HepG2 (cell line): ENCODE measurements around the gene MCC. TPM values are rescaled to one million over a fixed set of nuclear protein-coding genes. Genes with fewer than 3 reads are reported as not detected.

Experiments used
- BCLAF1 ChIP-seq: fragments of 450-650 bp; IDR thresholded peaks from 2 replicates; pipeline ENCODE4 v1.6.1; 2017; ENCODE audit warnings: mild to moderate bottlenecking
- CTCF ChIP-seq: sonication (generic); formaldehyde crosslinking; IDR thresholded peaks from 2 replicates; pipeline ENCODE4 v1.5.0; 2020; ENCODE audit warnings: mild to moderate bottlenecking, missing genetic modification reagents, moderate library complexity
- GTF2F1 ChIP-seq: fragments of 150-350 bp; IDR thresholded peaks from 2 replicates; pipeline ENCODE4 v1.6.1; 2014; ENCODE audit warnings: low read length
- MIER3 ChIP-seq: IDR thresholded peaks from 2 replicates; pipeline ENCODE4 v1.6.1; 2016; ENCODE audit warnings: missing compliant biosample characterization, borderline replicate concordance
- MLXIP ChIP-seq: sonication (generic); formaldehyde crosslinking; IDR thresholded peaks from 2 replicates; pipeline ENCODE4 v1.9.0; 2021; ENCODE audit warnings: missing genetic modification reagents, borderline replicate concordance
- MTA1 ChIP-seq: sonication (generic); formaldehyde crosslinking; IDR thresholded peaks from 2 replicates; pipeline ENCODE4 v1.4.0; 2020; ENCODE audit warnings: missing genetic modification reagents, mild to moderate bottlenecking, borderline replicate concordance
- SAP130 ChIP-seq: IDR thresholded peaks from 2 replicates; pipeline ENCODE4 v1.6.1; 2016; ENCODE audit warnings: low read depth
- STAG1 ChIP-seq: sonication (generic); formaldehyde crosslinking; IDR thresholded peaks from 2 replicates; pipeline ENCODE4 v1.4.0; 2020; ENCODE audit warnings: missing genetic modification reagents
- ZNF274 ChIP-seq: sonication (generic); formaldehyde crosslinking; IDR thresholded peaks from 2 replicates; pipeline ENCODE4 v1.5.1; 2020; ENCODE audit warnings: mild to moderate bottlenecking, missing genetic modification reagents
- ZNF614 ChIP-seq: IDR thresholded peaks from 2 replicates; pipeline ENCODE4 v1.6.1; 2018; ENCODE audit warnings: missing biosample characterization, missing genetic modification reagents, inconsistent platforms, borderline replicate concordance
- ZNF724P ChIP-seq: sonication (generic); formaldehyde crosslinking; IDR thresholded peaks from 2 replicates; pipeline ENCODE4 v1.8.0; 2022; ENCODE audit warnings: missing genetic modification reagents, borderline replicate concordance
- polyA plus RNA-seq, 8 experiments: library from polyadenylated mRNA; depleted of rRNA in 3 of 8; stranded (reverse) in 7 of 8; unstranded in 1 of 8; fragments of >200 nt; fragmentation: Illumina TruSeq in 4 of 8; extraction: Trizol in 4 of 8; gene quantifications; 2 replicates each; pipeline versions ENCODE4 v1.2.1 to v1.2.3, GENCODE V29; 2011 to 2016; ENCODE audit warnings: low read depth in 4 of 8, missing spikeins in 1 of 8, mixed read lengths in 1 of 8; ENCODE audit not compliant: insufficient read depth in 1 of 8
- total RNA-seq, 5 experiments: library from RNA; depleted of rRNA; stranded (reverse); fragments of >200 nt; fragmentation: Illumina TruSeq; extraction: Trizol; gene quantifications; 2 replicates each; pipeline ENCODE4 v1.2.3, GENCODE V29; 2016; ENCODE audit warnings: low read depth in 1 of 5
- TF ChIP-seq, protein P1 (sequence below): sonication (generic); formaldehyde crosslinking; IDR thresholded peaks from 2 replicates; pipeline ENCODE4 v1.5.0; 2020; ENCODE audit warnings: missing genetic modification reagents
- TF ChIP-seq, protein P2 (sequence below): sonication (generic); formaldehyde crosslinking; IDR thresholded peaks from 2 replicates; pipeline ENCODE4 v1.8.1; 2023; ENCODE audit warnings: mild to moderate bottlenecking, missing genetic modification reagents

MCC gene
- total and polyA plus RNA-seq, 2 of the 13 experiments (the other 11 are each of a cell fraction or from before 2014, with no cell fraction given): 0.55 to 2.4 TPM

- TF ChIP-seq CTCF (CRISPR knock-in tag): peak; percentile 59
- TF ChIP-seq ZNF724P (CRISPR knock-in tag): no peak
- TF ChIP-seq MTA1 (CRISPR knock-in tag): no peak
- TF ChIP-seq GTF2F1: no peak
- no peak for TF ChIP-seq MIER3
- TF ChIP-seq MLXIP (CRISPR knock-in tag): no peak
- TF ChIP-seq ZNF274 (CRISPR knock-in tag): no peak
- TF ChIP-seq, protein P1, sequence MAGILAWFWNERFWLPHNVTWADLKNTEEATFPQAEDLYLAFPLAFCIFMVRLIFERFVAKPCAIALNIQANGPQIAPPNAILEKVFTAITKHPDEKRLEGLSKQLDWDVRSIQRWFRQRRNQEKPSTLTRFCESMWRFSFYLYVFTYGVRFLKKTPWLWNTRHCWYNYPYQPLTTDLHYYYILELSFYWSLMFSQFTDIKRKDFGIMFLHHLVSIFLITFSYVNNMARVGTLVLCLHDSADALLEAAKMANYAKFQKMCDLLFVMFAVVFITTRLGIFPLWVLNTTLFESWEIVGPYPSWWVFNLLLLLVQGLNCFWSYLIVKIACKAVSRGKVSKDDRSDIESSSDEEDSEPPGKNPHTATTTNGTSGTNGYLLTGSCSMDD (CRISPR knock-in tag): no peak
- TF ChIP-seq ZNF614 (CRISPR knock-in tag): no peak
- TF ChIP-seq SAP130 (CRISPR knock-in tag): no peak
- no peak for TF ChIP-seq BCLAF1
- peak; percentile 74 for TF ChIP-seq STAG1 (CRISPR knock-in tag)
- TF ChIP-seq, protein P2, sequence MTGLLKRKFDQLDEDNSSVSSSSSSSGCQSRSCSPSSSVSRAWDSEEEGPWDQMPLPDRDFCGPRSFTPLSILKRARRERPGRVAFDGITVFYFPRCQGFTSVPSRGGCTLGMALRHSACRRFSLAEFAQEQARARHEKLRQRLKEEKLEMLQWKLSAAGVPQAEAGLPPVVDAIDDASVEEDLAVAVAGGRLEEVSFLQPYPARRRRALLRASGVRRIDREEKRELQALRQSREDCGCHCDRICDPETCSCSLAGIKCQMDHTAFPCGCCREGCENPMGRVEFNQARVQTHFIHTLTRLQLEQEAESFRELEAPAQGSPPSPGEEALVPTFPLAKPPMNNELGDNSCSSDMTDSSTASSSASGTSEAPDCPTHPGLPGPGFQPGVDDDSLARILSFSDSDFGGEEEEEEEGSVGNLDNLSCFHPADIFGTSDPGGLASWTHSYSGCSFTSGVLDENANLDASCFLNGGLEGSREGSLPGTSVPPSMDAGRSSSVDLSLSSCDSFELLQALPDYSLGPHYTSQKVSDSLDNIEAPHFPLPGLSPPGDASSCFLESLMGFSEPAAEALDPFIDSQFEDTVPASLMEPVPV (CRISPR knock-in tag): no peak
Observed at GRCh38 chr5:113510836-113511451, 22.7 kb upstream of the MCC start (continued).
